Measurements from ENCODE around the gene C6orf118.

- no peak for TF ChIP-seq CTCF (IDR thresholded peaks at IDR 0.05 in 2 of 3, conservative IDR thresholded peaks at IDR 0.05 in 1 of 3; ENCODE audit: control insufficient read depth in 2 of 3, extremely low read depth in 1 of 3, insufficient read depth in 1 of 3, low read depth in 3 of 3, low read length in 3 of 3)
- no peak for TF ChIP-seq NFYA (IDR thresholded peaks at IDR 0.05; ENCODE audit: borderline replicate concordance, low read depth, low read length)
Observed at GRCh38 chr6:165232731-165233488, 76.5 kb downstream of the C6orf118 start.

Measured in GM12878 (cell line).